GM19463 (cell line): ENCODE results near the gene CARMIL1.

Experiments
- ATAC-seq: cut with Tn5 transposase; IDR thresholded peaks from one replicate; pipeline ENCODE4 v1.9.1; 2021; ENCODE audit warnings: mild to moderate bottlenecking, moderate library complexity; ENCODE audit not compliant: unreplicated experiment

The CARMIL1 gene

GRCh38 chr6:25497383-25498040 is 218.3 kb downstream of the CARMIL1 start:
- no peak for ATAC-seq

GRCh38 chr6:25498505-25498904 is 219.3 kb downstream of the CARMIL1 start:
- no peak for ATAC-seq

GRCh38 chr6:25499615-25500235 is 220.6 kb downstream of the CARMIL1 start:
- ATAC-seq = no peak

GRCh38 chr6:25503686-25504085 is 224.5 kb downstream of the CARMIL1 start:
- no peak for ATAC-seq

- no peak for ATAC-seq
These were observed 225.5 kb downstream of the CARMIL1 start for GRCh38 chr6:25504661-25505060.

GRCh38 chr6:25506020-25506419 is 226.8 kb downstream of the CARMIL1 start:
- ATAC-seq = no peak

GRCh38 chr6:25508051-25508450 is 228.9 kb downstream of the CARMIL1 start:
- ATAC-seq = no peak

- ATAC-seq = no peak
These were observed 232.2 kb downstream of the CARMIL1 start for GRCh38 chr6:25511376-25511775.

- ATAC-seq = no peak
These were observed 233.4 kb downstream of the CARMIL1 start for GRCh38 chr6:25512560-25512959.

GRCh38 chr6:25519856-25520255 is 240.7 kb downstream of the CARMIL1 start:
- ATAC-seq = no peak

GRCh38 chr6:25524542-25524941 is 245.4 kb downstream of the CARMIL1 start:
- ATAC-seq = no peak

- ATAC-seq = no peak
These were observed 245.9 kb downstream of the CARMIL1 start for GRCh38 chr6:25525078-25525477.

- ATAC-seq = no peak
These were observed 255.9 kb downstream of the CARMIL1 start for GRCh38 chr6:25534942-25535631.

GRCh38 chr6:25535632-25536225 is 256.6 kb downstream of the CARMIL1 start:
- ATAC-seq = no peak

- no peak for ATAC-seq
These were observed 257.6 kb downstream of the CARMIL1 start for GRCh38 chr6:25536781-25537180.

- ATAC-seq = peak; percentile 51
These were observed 258.3 kb downstream of the CARMIL1 start for GRCh38 chr6:25537349-25538018.

- ATAC-seq = no peak
These were observed 262.1 kb downstream of the CARMIL1 start for GRCh38 chr6:25541228-25541627.

GRCh38 chr6:25542984-25543910 is 264.1 kb downstream of the CARMIL1 start:
- ATAC-seq = no peak

GRCh38 chr6:25544833-25545232 is 265.7 kb downstream of the CARMIL1 start:
- no peak for ATAC-seq

GRCh38 chr6:25547797-25548196 is 268.6 kb downstream of the CARMIL1 start:
- no peak for ATAC-seq
